HL-60/S4 treated with retinoic acid at 250 ng/mL for 4 days and 3 days (cell line): ENCODE data around the gene TRIM71.

Experiments used
- in situ Hi-C: fragments of 300-500 bp; cut with MboI; formaldehyde crosslinking; loops from 2 replicates; pipeline ENCODE4 v1.7.0; 2022; ENCODE audit warnings: low sequenced_read_pairs

The TRIM71 gene

GRCh38 chr3:32862936-32863487 is 45.2 kb downstream of the TRIM71 start:
- in situ Hi-C loops: no loop called here

GRCh38 chr3:32865383-32865782 is 47.6 kb downstream of the TRIM71 start:
- in situ Hi-C loops: no loop called here

DNA sequence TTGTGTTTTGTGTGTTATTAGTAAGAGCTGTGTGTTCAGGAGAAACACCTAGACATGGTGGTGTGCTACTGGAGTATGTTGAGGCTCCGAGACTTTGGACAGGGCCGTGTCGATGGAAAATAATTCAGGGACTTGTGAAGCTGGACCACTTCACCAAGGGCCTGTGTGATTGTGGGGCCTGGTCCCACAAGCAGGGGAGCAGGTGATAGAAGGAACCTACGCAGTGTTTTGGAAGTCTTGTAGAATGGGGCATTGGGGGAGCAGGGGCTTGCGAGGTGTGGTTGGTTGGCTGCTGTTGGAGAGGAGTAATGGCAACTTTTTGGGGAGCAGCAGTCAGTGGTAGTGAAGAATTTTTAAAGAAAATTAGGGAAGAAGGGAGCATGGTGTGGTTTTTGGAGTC is 48.7 kb downstream of the TRIM71 start:
- in situ Hi-C loops: no loop called here

- in situ Hi-C loops: no loop called here
Observed at GRCh38 chr3:32867954-32868353, 50.2 kb downstream of the TRIM71 start.

GRCh38 chr3:32868719-32869512 is 51.1 kb downstream of the TRIM71 start:
- in situ Hi-C loops: no loop called here

GRCh38 chr3:32869513-32870047 is 51.8 kb downstream of the TRIM71 start:
- in situ Hi-C loops: no loop called here

DNA sequence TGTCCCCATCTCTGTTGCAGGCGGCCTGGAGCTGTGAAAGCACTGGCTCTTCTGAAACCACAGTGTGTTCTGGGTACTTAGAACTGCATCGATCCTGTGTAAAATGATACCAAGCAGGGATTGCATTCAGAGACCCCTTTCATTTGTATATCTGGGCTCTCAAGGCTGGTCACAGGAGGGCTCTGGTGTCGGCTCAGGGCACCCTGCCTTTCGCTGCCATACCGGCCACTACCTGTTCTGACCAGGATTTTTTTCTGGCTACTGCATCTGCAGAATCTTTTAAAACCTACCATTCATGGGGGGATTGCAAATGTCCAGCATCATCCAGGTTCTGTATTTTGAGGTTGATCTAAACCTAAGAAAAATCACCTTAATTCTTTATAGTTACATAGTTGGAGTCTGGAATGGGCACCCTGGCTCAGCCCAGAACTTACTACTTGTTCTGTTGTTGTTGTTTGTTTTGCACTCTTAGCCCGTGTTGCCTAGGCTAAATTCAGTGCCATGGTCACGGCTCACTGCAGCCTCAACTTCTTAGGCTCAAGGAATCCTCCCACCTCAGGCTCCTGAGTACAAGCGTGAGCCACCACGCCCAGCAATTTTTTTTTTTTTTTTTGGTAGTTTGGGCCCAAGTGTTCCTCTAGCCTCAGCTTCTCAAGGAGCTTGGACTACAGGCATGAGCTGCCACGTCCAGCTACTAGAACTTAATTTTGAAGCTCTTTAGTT is 52.7 kb downstream of the TRIM71 start:
- in situ Hi-C loops: no loop called here

- in situ Hi-C loops: no loop called here
Observed at GRCh38 chr3:32871273-32871672, 53.5 kb downstream of the TRIM71 start.

GRCh38 chr3:32872487-32873382 is 54.9 kb downstream of the TRIM71 start:
- in situ Hi-C loops: no loop called here

- in situ Hi-C loops: no loop called here
Observed at GRCh38 chr3:32873531-32874130, 55.8 kb downstream of the TRIM71 start.

- in situ Hi-C loops: no loop called here
Observed at GRCh38 chr3:32876920-32877319, 59.1 kb downstream of the TRIM71 start.

DNA sequence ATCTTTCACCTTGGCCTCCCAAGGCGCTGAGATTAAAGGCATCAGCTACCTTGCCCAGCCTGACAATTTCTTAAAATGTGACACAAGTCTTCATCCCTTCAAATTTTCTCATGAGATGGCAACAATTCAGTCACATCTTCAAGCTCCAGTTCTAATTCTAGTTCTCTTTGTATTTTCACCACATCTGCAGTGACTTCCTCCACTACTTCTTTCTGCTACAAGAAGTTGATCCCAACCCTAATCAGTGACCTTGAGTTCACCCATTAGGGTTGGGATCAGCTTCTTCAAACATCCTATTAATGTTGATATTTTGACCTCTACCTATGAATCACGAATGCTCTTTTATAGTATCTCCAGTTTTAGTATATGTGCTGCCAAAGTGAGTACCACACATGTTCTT is 59.8 kb downstream of the TRIM71 start:
- in situ Hi-C loops: no loop called here

DNA sequence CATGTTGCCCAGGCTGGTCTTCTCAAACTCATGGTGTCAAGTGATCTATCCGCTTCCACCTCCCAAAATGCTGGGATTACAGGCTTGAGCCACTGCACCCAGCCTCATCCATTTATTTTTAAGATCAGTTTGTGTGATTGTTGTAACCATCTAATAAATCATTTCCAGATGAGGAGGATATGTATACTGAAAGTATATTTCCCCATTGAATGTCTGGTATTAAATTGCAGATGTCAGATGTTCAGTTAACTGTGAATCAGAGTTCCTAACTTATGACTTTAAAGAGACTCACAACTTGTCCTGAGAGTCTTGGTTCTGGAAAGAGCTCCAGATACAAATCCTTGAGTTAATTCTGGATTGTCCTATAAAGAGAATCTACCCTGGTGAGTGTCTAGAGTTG is 62.4 kb downstream of the TRIM71 start:
- in situ Hi-C loops: no loop called here

GRCh38 chr3:32881624-32882023 is 63.8 kb downstream of the TRIM71 start:
- in situ Hi-C loops: no loop called here

DNA sequence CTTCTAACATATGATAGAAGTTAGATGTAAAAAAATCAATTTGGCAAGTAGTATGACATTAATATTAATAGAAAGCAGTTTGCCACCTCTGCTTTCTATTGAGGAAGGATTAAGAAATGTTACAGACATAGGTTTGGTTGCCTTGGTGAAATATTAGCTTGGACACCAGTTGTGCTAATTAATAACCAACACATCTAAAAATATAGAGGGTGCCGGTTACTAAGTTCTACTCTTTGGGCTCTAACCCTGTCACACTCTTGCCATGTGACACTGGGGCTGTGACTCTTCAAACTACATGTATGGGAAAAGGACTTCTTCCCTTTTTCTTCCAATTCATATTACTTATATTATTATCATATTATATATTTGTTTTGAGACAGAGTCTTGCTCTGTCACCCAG is 64.4 kb downstream of the TRIM71 start:
- in situ Hi-C loops: no loop called here

- in situ Hi-C loops: no loop called here
Observed at GRCh38 chr3:32882603-32883025, 64.8 kb downstream of the TRIM71 start.

- in situ Hi-C loops: no loop called here
Observed at GRCh38 chr3:32883817-32884216, 66.0 kb downstream of the TRIM71 start.

DNA sequence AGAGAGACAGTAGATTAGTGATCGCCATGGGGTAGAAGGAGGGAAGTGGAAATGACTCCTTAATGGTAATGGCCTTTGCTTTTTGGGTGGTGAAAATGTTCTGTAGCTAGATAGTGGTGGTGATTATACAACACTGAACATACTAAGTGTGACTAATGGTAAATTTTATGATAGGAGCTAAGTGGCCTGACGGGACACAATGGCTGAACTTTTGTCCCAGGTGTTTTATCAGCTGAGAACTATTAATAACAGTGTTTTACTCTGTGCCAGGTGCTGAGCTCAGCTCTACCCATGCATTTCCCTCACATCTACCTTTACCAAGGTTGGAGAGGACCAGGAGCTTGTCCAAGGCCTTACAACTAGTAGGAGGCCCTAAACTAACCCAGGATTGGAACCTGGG is 66.8 kb downstream of the TRIM71 start:
- in situ Hi-C loops: no loop called here

DNA sequence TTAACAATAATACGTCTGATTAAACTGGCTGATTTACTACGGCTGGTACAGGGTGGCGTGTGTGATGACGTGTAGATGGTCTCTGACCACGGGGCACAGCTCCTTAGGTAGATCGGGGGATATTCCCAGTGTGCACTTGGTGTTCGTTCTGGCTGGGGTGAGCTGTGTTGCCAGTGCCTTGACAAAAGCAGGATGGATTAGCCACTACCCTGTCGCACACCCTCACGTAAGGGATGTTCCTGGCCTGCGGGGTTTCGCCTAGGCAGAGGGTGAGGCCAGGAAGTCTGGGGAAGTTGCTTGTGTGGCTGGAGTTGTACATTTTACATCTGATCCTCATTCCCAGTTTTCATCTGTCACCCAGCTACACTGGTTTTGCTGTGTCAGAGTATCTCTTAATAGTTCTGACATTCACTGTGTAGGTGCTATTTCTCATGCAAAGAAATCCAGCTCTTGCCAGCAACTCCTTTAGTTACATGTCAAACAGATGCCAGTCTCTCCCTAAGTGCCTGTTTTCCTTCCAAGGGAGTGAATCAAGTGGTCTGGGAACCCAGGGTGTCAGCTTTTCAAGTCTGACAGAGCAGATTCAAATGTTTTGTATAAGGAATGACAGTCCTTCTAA is 67.6 kb downstream of the TRIM71 start:
- in situ Hi-C loops: no loop called here

- in situ Hi-C loops: no loop called here
Observed at GRCh38 chr3:32886296-32886695, 68.5 kb downstream of the TRIM71 start.
